22Rv1 (cell line): Measurements from ENCODE around the gene RGS3.

ENCODE experiments used
- ZFX ChIP-seq: fragments of 450-650 bp; IDR thresholded peaks from 2 replicates; pipeline ENCODE4 v1.6.1; 2017; ENCODE audit warnings: antibody characterized with exemption, borderline replicate concordance
- TF ChIP-seq, protein P1 (sequence below): fragments of 450-650 bp; IDR thresholded peaks from 2 replicates; pipeline ENCODE4 v1.5.1; 2017; ENCODE audit warnings: mild to moderate bottlenecking

DNA sequence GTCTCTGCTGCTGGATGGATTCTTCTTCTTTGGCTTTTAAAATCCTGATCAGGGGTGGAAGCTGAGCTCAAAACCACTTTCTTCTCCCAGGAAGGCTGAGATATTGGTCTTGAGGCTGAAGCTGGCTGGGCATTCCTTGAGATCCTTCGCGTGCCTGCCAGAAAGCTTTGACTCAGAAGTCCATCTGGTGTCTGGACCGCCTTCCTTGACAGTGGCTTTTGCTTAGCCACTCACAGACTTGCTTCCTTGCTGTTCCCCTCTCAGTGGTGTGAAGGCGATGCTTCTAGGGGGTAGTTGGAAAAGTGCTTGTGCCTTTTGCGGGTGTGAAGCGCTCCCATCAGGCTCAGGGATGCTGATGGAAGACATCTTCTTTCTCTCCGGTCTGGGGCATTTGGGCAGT is 45.9 kb downstream of the RGS3 start:
- TF ChIP-seq, protein P1, sequence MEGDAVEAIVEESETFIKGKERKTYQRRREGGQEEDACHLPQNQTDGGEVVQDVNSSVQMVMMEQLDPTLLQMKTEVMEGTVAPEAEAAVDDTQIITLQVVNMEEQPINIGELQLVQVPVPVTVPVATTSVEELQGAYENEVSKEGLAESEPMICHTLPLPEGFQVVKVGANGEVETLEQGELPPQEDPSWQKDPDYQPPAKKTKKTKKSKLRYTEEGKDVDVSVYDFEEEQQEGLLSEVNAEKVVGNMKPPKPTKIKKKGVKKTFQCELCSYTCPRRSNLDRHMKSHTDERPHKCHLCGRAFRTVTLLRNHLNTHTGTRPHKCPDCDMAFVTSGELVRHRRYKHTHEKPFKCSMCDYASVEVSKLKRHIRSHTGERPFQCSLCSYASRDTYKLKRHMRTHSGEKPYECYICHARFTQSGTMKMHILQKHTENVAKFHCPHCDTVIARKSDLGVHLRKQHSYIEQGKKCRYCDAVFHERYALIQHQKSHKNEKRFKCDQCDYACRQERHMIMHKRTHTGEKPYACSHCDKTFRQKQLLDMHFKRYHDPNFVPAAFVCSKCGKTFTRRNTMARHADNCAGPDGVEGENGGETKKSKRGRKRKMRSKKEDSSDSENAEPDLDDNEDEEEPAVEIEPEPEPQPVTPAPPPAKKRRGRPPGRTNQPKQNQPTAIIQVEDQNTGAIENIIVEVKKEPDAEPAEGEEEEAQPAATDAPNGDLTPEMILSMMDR: no peak
- no peak for TF ChIP-seq ZFX
